K562 (cell line): ENCODE data around the gene VTN. TPM values are rescaled to one million over a fixed set of nuclear protein-coding genes. Genes with fewer than 3 reads are reported as not detected.

ENCODE experiments used
- ATAC-seq: fragments of 200-7000 bp; cut with Tn5 transposase; 3 replicates; pipeline ENCODE4 v1.9.1; 2020; ENCODE audit warnings: moderate library complexity
- BruUV-seq: library from RNA; stranded (reverse); fragments of 400-500 nt; replicated peaks from 2 replicates; lab custom pipeline; 2021; lab: Mats Ljungman, UMichigan
- CTCF ChIA-PET: fragments of 300-600 bp; formaldehyde crosslinking; extraction: SDS; loops from one replicate; lab custom pipeline; 2021; ENCODE audit warnings: low intra/inter-chr PET ratio; lab: Yijun Ruan, JAX
- POLR2A ChIA-PET: fragments of 300-600, 350-650 bp; sonication (Branson Sonifier 250); formaldehyde crosslinking; extraction: SDS; loops from one replicate; lab custom pipeline; 2021; ENCODE audit warnings: antibody characterized with exemption, inconsistent platforms; lab: Yijun Ruan, JAX
- DNase-seq, 4 experiments: peaks; one replicate each; pipeline versions ENCODE4 v3.0.0 to v3.0.0-alpha.2; 2011 to 2018; ENCODE audit warnings: low spot score in 3 of 4, mixed read lengths in 3 of 4; ENCODE audit errors: extremely low read depth in 1 of 4
- FAIRE-seq: peaks from 2 replicates; lab custom pipeline; 2011; peaks lifted over from hg19 to GRCh38; lab: Jason Lieb, UNC
- H2AFZ ChIP-seq: 2 replicates; pipeline ENCODE4 v1.6.0; 2011; ENCODE audit warnings: low read depth, low read length, control low read depth, inconsistent platforms
- H3K27ac ChIP-seq: fragments of 200-600 bp; 3 replicates; pipeline ENCODE4 v1.8.0; 2011; ENCODE audit warnings: low read depth, mild to moderate bottlenecking, control low read depth, inconsistent platforms, low read length, moderate library complexity, mixed read lengths; ENCODE audit errors: extremely low read depth
- H3K27me3 ChIP-seq, 2 experiments: fragments of 300-600 bp in 1 of 2; 2 replicates in 1 of 2; 3 replicates in 1 of 2; pipeline versions ENCODE4 v1.6.0 to v1.8.0; 2011; ENCODE audit warnings: inconsistent platforms in 2 of 2, low read length in 2 of 2, mild to moderate bottlenecking in 1 of 2, mixed read lengths in 1 of 2, moderate library complexity in 1 of 2; ENCODE audit not compliant: control insufficient read depth in 2 of 2, insufficient read depth in 2 of 2
- H3K36me3 ChIP-seq: fragments of 300-600 bp; 3 replicates; pipeline ENCODE4 v1.8.0; 2011; ENCODE audit warnings: mild to moderate bottlenecking, low read length, inconsistent platforms; ENCODE audit not compliant: control insufficient read depth, insufficient read depth
- H3K4me1 ChIP-seq, 2 experiments: fragments of 200-600 bp in 1 of 2; replicated peaks in 1 of 2; 2 replicates in 1 of 2; 3 replicates in 1 of 2; pipeline versions ENCODE4 v1.5.1 to v1.8.0; 2011; ENCODE audit warnings: inconsistent platforms in 2 of 2, low read length in 2 of 2, mild to moderate bottlenecking in 1 of 2, mixed read lengths in 1 of 2, moderate library complexity in 1 of 2; ENCODE audit not compliant: control insufficient read depth in 2 of 2, insufficient read depth in 2 of 2
- H3K4me2 ChIP-seq: 2 replicates; pipeline ENCODE4 v1.6.1; 2011; ENCODE audit warnings: low read length, control low read depth, inconsistent platforms, mixed read lengths; ENCODE audit not compliant: insufficient read depth
- H3K4me3 ChIP-seq: fragments of 200-600 bp; sonication (generic), shearing (Covaris generic); 2 replicates; pipeline ENCODE4 v1.5.1; 2016; ENCODE audit warnings: control low read depth, inconsistent platforms
- H3K79me2 ChIP-seq: fragments of 200-600 bp; 3 replicates; pipeline ENCODE4 v1.8.0; 2011; ENCODE audit warnings: low read length, inconsistent platforms; ENCODE audit not compliant: control insufficient read depth, insufficient read depth
- H3K9ac ChIP-seq, 2 experiments: 2 replicates each; pipeline versions ENCODE4 v1.6.0 to v1.6.1; 2011; ENCODE audit warnings: low read depth in 2 of 2, low read length in 2 of 2, control low read depth in 1 of 2, inconsistent platforms in 1 of 2, mild to moderate bottlenecking in 1 of 2, mixed read lengths in 1 of 2; ENCODE audit not compliant: insufficient read depth in 1 of 2
- H3K9me1 ChIP-seq: one replicate; pipeline ENCODE4 v1.6.0; 2011; ENCODE audit warnings: inconsistent platforms, mild to moderate bottlenecking, low read length, moderate library complexity; ENCODE audit not compliant: control insufficient read depth, insufficient read depth
- H3K9me3 ChIP-seq: replicated peaks from 2 replicates; pipeline ENCODE4 v1.5.1; 2011; ENCODE audit warnings: low read depth, low read length, inconsistent platforms; ENCODE audit not compliant: control insufficient read depth, insufficient read depth
- H4K20me1 ChIP-seq: replicated peaks from 2 replicates; pipeline ENCODE4 v1.6.1; 2011; ENCODE audit warnings: low read length, inconsistent platforms, mixed read lengths; ENCODE audit not compliant: control insufficient read depth, insufficient read depth
- ATF4 ChIP-seq: fragments of 450-650 bp; formaldehyde crosslinking; IDR thresholded peaks from 2 replicates; pipeline ENCODE4 v1.4.0; 2022; ENCODE audit warnings: mild to moderate bottlenecking, moderate library complexity
- BHLHE40 ChIP-seq: IDR thresholded peaks from 2 replicates; pipeline ENCODE4 v1.6.1; 2011; ENCODE audit warnings: low read length, improper control_type of control experiment
- CC2D1A ChIP-seq: fragments of 450-650 bp; IDR thresholded peaks from 2 replicates; pipeline ENCODE4 v1.6.1; 2017; ENCODE audit warnings: mild to moderate bottlenecking
- ETV6 ChIP-seq, 3 experiments: fragments of 150-350 bp in 1 of 3; sonication (generic) in 1 of 3; formaldehyde crosslinking in 1 of 3; IDR thresholded peaks; 2 replicates each; pipeline versions ENCODE4 v1.6.1 to v1.8.0; 2014 to 2022; ENCODE audit warnings: borderline replicate concordance in 2 of 3, low read depth in 2 of 3, antibody characterized with exemption in 1 of 3, low read length in 1 of 3, mild to moderate bottlenecking in 1 of 3, missing genetic modification reagents in 1 of 3
- HDAC3 ChIP-seq: fragments of 450-650 bp; IDR thresholded peaks from 2 replicates; pipeline ENCODE4 v1.6.1; 2018; ENCODE audit warnings: borderline replicate concordance, mild to moderate bottlenecking, moderate library complexity; ENCODE audit not compliant: partially characterized antibody
- POLR2A ChIP-seq: fragments of 450-650 bp; conservative IDR thresholded peaks from 2 replicates; pipeline ENCODE4 v1.6.1; 2016
- POLR2AphosphoS2 ChIP-seq: IDR thresholded peaks from 2 replicates; pipeline ENCODE4 v1.6.1; 2012; ENCODE audit warnings: low read length, improper control_type of control experiment
- POLR2G ChIP-seq: fragments of 200-400 bp; formaldehyde crosslinking; IDR thresholded peaks from 2 replicates; pipeline ENCODE4 v1.6.1; 2017; ENCODE audit warnings: low read depth, mild to moderate bottlenecking, antibody characterized with exemption, low read length, moderate library complexity
- RBFOX2 ChIP-seq: fragments of 200-400 bp; formaldehyde crosslinking; IDR thresholded peaks from 2 replicates; pipeline ENCODE4 v1.6.1; 2017; ENCODE audit warnings: low read depth, mild to moderate bottlenecking, low read length, moderate library complexity
- SUPT5H ChIP-seq: fragments of 450-650 bp; IDR thresholded peaks from 2 replicates; pipeline ENCODE4 v1.6.1; 2016
- WGBS: fragments of 100-300 bp; shearing (Covaris generic); methylation state at CpG from one replicate; pipeline ENCODE4 v1.1.6; 2016; ENCODE audit warnings: low coverage, mixed read lengths; ENCODE audit not compliant: insufficient coverage; ENCODE audit errors: missing lambda C conversion rate; 5-methylcytosine and 5-hydroxymethylcytosine counted together
- in situ Hi-C: fragments of 300-500 bp; cut with MboI; formaldehyde crosslinking; loops from 4 replicates; pipeline ENCODE4 v1.15.0; 2018; ENCODE audit warnings: inconsistent platforms, mixed read lengths
- intact Hi-C: fragments of 100-400 bp; cut with micrococcal nuclease; formaldehyde crosslinking; loops from 2 replicates; pipeline ENCODE4 v1.14.2; 2022
- polyA plus RNA-seq, 8 experiments: library from polyadenylated mRNA; depleted of rRNA in 4 of 8; stranded (reverse) in 5 of 8; unstranded in 3 of 8; fragments of >200 nt; fragmentation: Nextera tagmentation in 2 of 8; fragmentation: Illumina TruSeq in 1 of 8; extraction: Ambion mirVana in 2 of 8; extraction: Trizol in 1 of 8; gene quantifications; 2 replicates each; pipeline versions ENCODE4 v1.2.1 to v1.2.3, GENCODE V29; 2011 to 2014; ENCODE audit warnings: inconsistent platforms in 1 of 8, missing spikeins in 1 of 8
- total RNA-seq, 7 experiments: library from RNA; depleted of rRNA in 6 of 7; stranded (reverse); fragments of >200 nt in 6 of 7; fragmentation: Illumina TruSeq in 2 of 7; extraction: Trizol in 2 of 7; gene quantifications; 2 replicates each; pipeline versions ENCODE4 v1.2.1 to v1.2.3, GENCODE V29; 2011 to 2021; ENCODE audit warnings: low replicate concordance in 1 of 7

The VTN gene
- total and polyA plus RNA-seq, 9 of the 15 experiments (the other 6 are each of a cell fraction or from before 2014, with no cell fraction given), result 0.13 to 1.0 (median 0.29) TPM; not detected in 1

- TF ChIP-seq ATF4 (CRISPR knock-in tag), result no peak
These were observed 21.1 kb downstream of the VTN start (continued) for GRCh38 chr17:28348979-28349378.

GRCh38 chr17:28347261-28347891 lies 22.7 kb downstream of the VTN start:
- no peak overlapping the region for H3K9ac ChIP-seq
- H3K4me3 ChIP-seq, result no peak overlapping the region
- TF ChIP-seq POLR2A, result 0 out of 2 replicates have a peak, but pooled peaks have one; percentile 35
- TF ChIP-seq ETV6 (IDR thresholded peaks at IDR 0.05; ENCODE audit: borderline replicate concordance in 1 of 2, low read depth in 2 of 2, low read length in 1 of 2), result no peak
- no peak for TF ChIP-seq ETV6 (CRISPR knock-in tag; IDR thresholded peaks at IDR 0.05; ENCODE audit: borderline replicate concordance)
- no peak for TF ChIP-seq BHLHE40
- TF ChIP-seq RBFOX2, result 0 out of 2 replicates have a peak, but pooled peaks have one; percentile 32
- TF ChIP-seq CC2D1A, result no peak
- TF ChIP-seq SUPT5H, result peak; percentile 51; the same call in 1 of the 2 replicates
- TF ChIP-seq POLR2G, result peak; percentile 57
- TF ChIP-seq POLR2AphosphoS2, result peak; percentile 35; the same call in 1 of the 2 replicates
- TF ChIP-seq HDAC3, result no peak
- no peak for FAIRE-seq
- H3K9me3 ChIP-seq, result no peaks in the 10 kb centered on the region
- ChIA-PET POLR2A (interaction anchor here (0.7 to 4.2 kb wide), 6 partner anchors 9 to 1055 kb away, joined by 3 to 44 read pairs (median 4); partner anchors contain the start of genes IFT20, POLDIP2 and TNFAIP1), CTCF (no interaction called here)
- no peaks in the 10 kb centered on the region; the same call in none of the 2 replicates for H4K20me1 ChIP-seq
- H3K79me2 ChIP-seq, result no peaks in the 10 kb centered on the region
- H3K27me3 ChIP-seq, result no peaks in the 10 kb centered on the region
- peaks cover under 1% of the 10 kb centered on the region for H3K9me1 ChIP-seq
- intact Hi-C loops (no loop called here), in situ Hi-C loops (no loop called here)
- WGBS, result 95% methylated on average over 8 of the region's 8 CpGs
- TSS peak; percentile 23 for BruUV-seq
- no peak for DNase-seq
- H3K4me1 ChIP-seq, result peaks cover 0 to 3% of the 10 kb centered on the region in 2 experiments; a peak in 1 of 5 replicates
- peaks cover 93% of the 10 kb centered on the region for H3K36me3 ChIP-seq
- H3K4me2 ChIP-seq, result no peak overlapping the region
- no peak for ATAC-seq
- no peak overlapping the region for H2AFZ ChIP-seq
- H3K27ac ChIP-seq, result no peak overlapping the region
